ENCODE measurements around the gene SNW1. TPM values are rescaled to one million over a fixed set of nuclear protein-coding genes. Genes with fewer than 3 reads are reported as not detected.

SNW1 gene
- total and polyA plus RNA-seq, 7 experiments from 2014 or later: 59.6 to 108 (median 89.1) TPM

DNA sequence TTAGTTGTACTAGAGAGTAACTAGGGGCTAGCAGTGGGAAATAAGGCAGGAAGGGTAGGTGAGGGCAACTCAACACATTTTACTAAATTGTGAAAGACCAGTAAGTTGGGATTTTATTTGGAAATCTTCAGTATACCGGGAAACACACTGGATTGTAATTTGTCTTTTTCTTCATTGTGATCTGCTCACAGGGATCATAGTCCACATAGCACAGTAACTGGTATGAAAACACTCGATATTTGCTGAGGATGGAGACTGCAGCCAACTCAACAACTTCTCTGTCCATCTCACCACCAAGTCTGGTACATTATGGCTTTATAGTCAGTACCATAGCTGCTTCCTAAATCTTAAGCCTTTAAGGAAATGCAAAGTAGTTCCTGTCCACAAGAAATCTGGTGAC lies 50.6 kb downstream of the SNW1 start:
- H3K27me3 Mint-ChIP-seq: no peaks in the 10 kb centered on the region
- H3K27ac Mint-ChIP-seq: peak overlapping the region in 3 of 9 donors; percentile 23 to 80 (median 63)
- no peaks in the 10 kb centered on the region for H3K9me3 ChIP-seq (ENCODE audit: control insufficient read depth in 2 of 3, low read length in 3 of 3)
- POLR2A ChIA-PET: interaction anchor here (0.5 kb wide), 1 partner anchor 8 kb away, joined by 3 read pairs; no protein-coding TSS in a partner anchor
- peaks cover 26 to 64% (median 45%) of the 10 kb centered on the region in 7 donors for H3K4me1 Mint-ChIP-seq
- H3K27ac ChIP-seq (ENCODE audit: low read depth, low read length): peak overlapping the region; percentile 1
- H3K36me3 ChIP-seq (ENCODE audit: control insufficient read depth in 2 of 3, insufficient read depth in 3 of 3, low read length in 3 of 3): peaks cover 14 to 49% (median 19%) of the 10 kb centered on the region in 3 experiments
- H3K36me3 Mint-ChIP-seq: peaks cover 11 to 28% (median 15%) of the 10 kb centered on the region in 5 donors
- CTCF ChIA-PET: no interaction called here
- H3K27me3 ChIP-seq (ENCODE audit: control insufficient read depth in 2 of 2, insufficient read depth in 2 of 2, low read length in 2 of 2): no peaks in the 10 kb centered on the region
- no peak overlapping the region for H3K4me3 ChIP-seq (ENCODE audit: low read length)
- no peak for ATAC-seq
- DNase-seq: no peak
- intact Hi-C loops (cut with micrococcal nuclease): no loop called here
- peak overlapping the region in 8 of 10 donors; percentile 1 to 91 (median 20) for H3K4me3 Mint-ChIP-seq
- H3K9me3 Mint-ChIP-seq: no peaks in the 10 kb centered on the region
- H3K4me1 ChIP-seq (ENCODE audit: control insufficient read depth in 2 of 2, insufficient read depth in 2 of 2, low read length in 2 of 2): peaks cover 22 to 24% of the 10 kb centered on the region in 2 donors

DNA sequence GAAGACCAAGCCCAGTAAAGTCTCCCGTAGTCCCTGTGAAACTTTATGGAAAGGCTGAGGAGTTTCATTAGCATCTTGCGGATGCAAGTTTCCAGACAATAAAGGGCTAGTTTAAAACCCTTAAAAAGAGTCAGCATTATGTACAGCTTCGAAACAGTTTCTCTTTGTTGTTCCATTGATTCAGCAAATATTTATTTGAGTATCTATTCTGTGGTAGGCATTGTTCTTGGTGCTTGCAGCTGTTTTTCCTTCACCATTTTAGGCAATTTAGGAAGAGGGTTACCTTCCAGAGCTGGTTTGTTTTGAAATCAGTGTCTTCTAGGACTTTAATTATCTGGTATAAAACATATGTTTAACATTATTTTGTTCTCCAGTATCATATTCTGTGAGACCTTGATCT lies 51.5 kb downstream of the SNW1 start:
- Histone ChIP-seq H3K27ac (ENCODE audit: low read depth, low read length) (peak overlapping the region; percentile 24), H3K4me3 (ENCODE audit: low read length) (peak overlapping the region; percentile 88), H3K27me3 (ENCODE audit: control insufficient read depth in 2 of 2, insufficient read depth in 2 of 2, low read length in 2 of 2) (no peaks in the 10 kb centered on the region), H3K4me1 (ENCODE audit: control insufficient read depth in 2 of 2, insufficient read depth in 2 of 2, low read length in 2 of 2) (peaks cover 22 to 24% of the 10 kb centered on the region in 2 donors), H3K9me3 (ENCODE audit: control insufficient read depth in 2 of 3, low read length in 3 of 3) (no peaks in the 10 kb centered on the region), H3K36me3 (ENCODE audit: control insufficient read depth in 2 of 3, insufficient read depth in 3 of 3, low read length in 3 of 3) (peaks cover 8 to 42% (median 12%) of the 10 kb centered on the region in 3 experiments)
- peak overlapping the region; percentile 86 to 98 (median 94) for H3K4me3 Mint-ChIP-seq
- ChIA-PET POLR2A (interaction anchor here (0.5 kb wide), 1 partner anchor 89 kb away, joined by 3 read pairs; no protein-coding TSS in a partner anchor), CTCF (no interaction called here)
- DNase-seq (no peak), ATAC-seq (no peak)
- no peaks in the 10 kb centered on the region for H3K9me3 Mint-ChIP-seq
- H3K4me1 Mint-ChIP-seq: peaks cover 26 to 61% (median 44%) of the 10 kb centered on the region in 7 donors
- intact Hi-C loops (cut with micrococcal nuclease): loop anchor here (2.0 to 10.0 kb wide), 6 partner anchors 117 to 1557 kb away; partner anchors contain the start of genes ANGEL1 (in 1 of the 2) and GPATCH2L (in 1 of the 2)
- no peaks in the 10 kb centered on the region for H3K27me3 Mint-ChIP-seq
- H3K27ac Mint-ChIP-seq: peak overlapping the region in 8 of 9 donors; percentile 13 to 95 (median 78)
- peaks cover 6 to 20% (median 10%) of the 10 kb centered on the region in 5 donors for H3K36me3 Mint-ChIP-seq

DNA sequence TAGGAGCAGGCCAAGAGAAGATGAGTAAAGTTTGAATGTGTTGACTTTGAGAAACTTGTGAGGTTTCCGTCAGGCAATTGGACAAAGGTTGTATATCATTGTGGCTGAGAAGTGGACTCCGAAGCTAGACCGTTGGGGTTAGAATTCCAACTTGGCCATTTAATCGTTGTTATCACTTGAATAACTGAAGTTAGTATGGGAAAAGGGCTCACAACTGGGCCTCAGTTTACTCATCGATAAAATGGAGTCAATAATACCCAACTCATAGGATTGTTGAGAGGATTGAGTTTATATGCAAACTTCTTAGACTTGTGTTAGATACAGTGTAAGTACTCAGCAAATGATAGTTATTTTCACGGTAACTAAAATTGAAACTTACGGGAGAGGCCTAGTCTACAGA lies 52.2 kb downstream of the SNW1 start:
- Histone ChIP-seq H3K27me3 (ENCODE audit: control insufficient read depth in 2 of 2, insufficient read depth in 2 of 2, low read length in 2 of 2) (no peaks in the 10 kb centered on the region), H3K4me3 (ENCODE audit: low read length) (peak overlapping the region; percentile 88), H3K4me1 (ENCODE audit: control insufficient read depth in 2 of 2, insufficient read depth in 2 of 2, low read length in 2 of 2) (peaks cover 22 to 24% of the 10 kb centered on the region in 2 donors), H3K36me3 (ENCODE audit: control insufficient read depth in 2 of 3, insufficient read depth in 3 of 3, low read length in 3 of 3) (peaks cover 3 to 44% (median 17%) of the 10 kb centered on the region in 3 experiments), H3K27ac (ENCODE audit: low read depth, low read length) (peak overlapping the region; percentile 79), H3K9me3 (ENCODE audit: control insufficient read depth in 2 of 3, low read length in 3 of 3) (no peaks in the 10 kb centered on the region)
- Mint-ChIP-seq H3K27me3 (no peaks in the 10 kb centered on the region), H3K27ac (peak overlapping the region; percentile 91 to 99 (median 94)), H3K9me3 (no peaks in the 10 kb centered on the region), H3K36me3 (peaks cover 6 to 24% (median 16%) of the 10 kb centered on the region in 5 donors), H3K4me1 (peaks cover 26 to 64% (median 44%) of the 10 kb centered on the region in 7 donors), H3K4me3 (peak overlapping the region; percentile 86 to 98 (median 94))
- intact Hi-C loops (cut with micrococcal nuclease): loop anchor here (1.0 to 10.0 kb wide), 14 partner anchors 53 to 1556 kb away; partner anchors contain the start of genes ADCK1 (in 2 of the 2), SAMD15 (in 2 of the 2), SNW1 (in 2 of the 2) and SPTLC2 (in 2 of the 2)
- ATAC-seq (no peak), DNase-seq (no peak)
- POLR2A ChIA-PET: interaction anchor here (0.5 to 1.2 kb wide), 12 partner anchors 8 to 161 kb away, joined by 3 to 8 read pairs (median 3); partner anchors contain the start of gene SNW1
- CTCF ChIA-PET: no interaction called here

DNA sequence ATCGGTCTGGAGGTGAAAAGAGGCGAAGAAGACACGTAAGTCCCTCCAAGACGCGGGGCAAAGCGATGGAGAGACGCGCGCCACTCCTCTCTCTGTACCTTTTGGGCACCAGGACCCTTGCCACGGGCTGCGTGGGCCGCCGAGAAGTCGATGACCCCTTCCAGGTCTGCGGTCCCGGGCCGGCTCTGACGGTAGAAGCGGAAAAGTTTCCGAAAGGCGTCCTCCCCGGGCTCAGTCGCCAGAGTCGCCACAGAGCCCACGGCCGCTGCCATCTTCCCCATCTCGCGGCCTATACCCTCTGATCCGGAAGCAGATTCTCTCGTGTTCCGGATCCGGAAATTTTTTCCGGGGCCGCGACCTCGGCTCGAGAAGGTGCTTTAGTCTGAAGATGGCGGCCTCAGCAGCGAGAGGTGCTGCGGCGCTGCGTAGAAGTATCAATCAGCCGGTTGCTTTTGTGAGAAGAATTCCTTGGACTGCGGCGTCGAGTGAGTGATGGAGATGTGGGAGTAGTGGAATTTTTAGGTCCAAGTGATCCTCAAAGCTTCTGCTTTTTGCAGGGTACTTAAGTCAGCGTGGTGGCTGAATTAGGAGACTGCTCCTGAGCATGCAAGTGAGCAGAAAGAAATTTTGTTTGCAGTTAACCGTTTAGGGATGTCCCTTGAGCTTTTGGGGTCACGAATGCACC lies 53.1 kb downstream of the SNW1 start, which contains the start of the genes ALKBH1 and SLIRP:
ALKBH1 (minus strand) TSS at position 300 of the 685 bp plus-strand sequence; CDS start at position 281, 19 bp downstream.
SLIRP (plus strand) TSS at position 380 of the 685 bp plus-strand sequence; CDS start at position 389, 9 bp downstream.
- no peaks in the 10 kb centered on the region for H3K27me3 Mint-ChIP-seq
- no peaks in the 10 kb centered on the region for H3K9me3 ChIP-seq (ENCODE audit: control insufficient read depth in 2 of 3, low read length in 3 of 3)
- H3K9me3 Mint-ChIP-seq: no peaks in the 10 kb centered on the region
- peaks cover 3 to 46% (median 17%) of the 10 kb centered on the region in 3 experiments for H3K36me3 ChIP-seq (ENCODE audit: control insufficient read depth in 2 of 3, insufficient read depth in 3 of 3, low read length in 3 of 3)
- peaks cover 22 to 24% of the 10 kb centered on the region in 2 donors for H3K4me1 ChIP-seq (ENCODE audit: control insufficient read depth in 2 of 2, insufficient read depth in 2 of 2, low read length in 2 of 2)
- ChIA-PET POLR2A (interaction anchor here (0.7 to 1.6 kb wide), 11 partner anchors 8 to 331 kb away, joined by 3 to 8 read pairs (median 3); partner anchors contain the start of genes SAMD15, SNW1 and TMED8), CTCF (no interaction called here)
- peak within 1 kb of the TSS; percentile 88 for H3K4me3 ChIP-seq (ENCODE audit: low read length)
- intact Hi-C loops (cut with micrococcal nuclease): loop anchor here (1.0 to 10.0 kb wide), 14 partner anchors 53 to 1556 kb away; partner anchors contain the start of genes ADCK1 (in 2 of the 2), SAMD15 (in 2 of the 2), SNW1 (in 2 of the 2) and SPTLC2 (in 2 of the 2)
- peaks cover 26 to 58% (median 44%) of the 10 kb centered on the region in 7 donors for H3K4me1 Mint-ChIP-seq
- H3K27ac ChIP-seq (ENCODE audit: low read depth, low read length): peak within 1 kb of the TSS; percentile 79
- ATAC-seq (peak; percentile 98), DNase-seq (peak; percentile 73 to 91 (median 87))
- no peaks in the 10 kb centered on the region for H3K27me3 ChIP-seq (ENCODE audit: control insufficient read depth in 2 of 2, insufficient read depth in 2 of 2, low read length in 2 of 2)
- peak within 1 kb of the TSS; percentile 86 to 98 (median 94) for H3K4me3 Mint-ChIP-seq
- H3K36me3 Mint-ChIP-seq: peaks cover 3 to 24% (median 16%) of the 10 kb centered on the region in 5 donors
- H3K27ac Mint-ChIP-seq: peak within 1 kb of the TSS; percentile 91 to 99 (median 94)

DNA sequence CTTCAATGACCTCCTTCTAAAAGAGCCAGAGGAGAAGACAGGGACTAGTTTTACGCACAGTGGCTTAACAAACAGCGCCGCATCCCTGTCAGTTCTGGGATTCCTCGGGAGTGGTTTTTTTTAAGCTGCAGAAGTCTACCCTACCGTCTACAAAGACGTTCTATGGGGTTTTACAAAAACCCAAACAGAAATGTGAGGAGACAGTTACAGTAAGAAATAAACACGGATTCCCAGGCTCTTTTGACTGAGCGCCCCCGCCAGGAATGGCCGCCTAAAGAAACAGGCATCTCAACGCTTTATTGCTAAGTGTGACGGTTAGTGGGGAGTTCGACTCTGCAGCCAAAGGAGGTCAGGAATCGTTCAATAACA lies 53.6 kb downstream of the SNW1 start:
- peak; percentile 34 for ATAC-seq
- Mint-ChIP-seq H3K27ac (peak overlapping the region; percentile 91 to 99 (median 94)), H3K4me3 (peak overlapping the region; percentile 86 to 98 (median 94)), H3K27me3 (no peaks in the 10 kb centered on the region), H3K4me1 (peaks cover 26 to 55% (median 44%) of the 10 kb centered on the region in 7 donors), H3K36me3 (peaks cover 0 to 24% (median 16%) of the 10 kb centered on the region in 5 donors), H3K9me3 (no peaks in the 10 kb centered on the region)
- H3K9me3 ChIP-seq (ENCODE audit: control insufficient read depth in 2 of 3, low read length in 3 of 3): no peaks in the 10 kb centered on the region
- intact Hi-C loops (cut with micrococcal nuclease): loop anchor here (5.0 to 10.0 kb wide), 4 partner anchors 140 to 1555 kb away; partner anchors contain the start of gene GPATCH2L (in 1 of the 2)
- peaks cover 3 to 47% (median 17%) of the 10 kb centered on the region in 3 experiments for H3K36me3 ChIP-seq (ENCODE audit: control insufficient read depth in 2 of 3, insufficient read depth in 3 of 3, low read length in 3 of 3)
- ChIA-PET POLR2A (interaction anchor here (1.3 to 1.6 kb wide), 2 partner anchors 249 to 330 kb away, joined by 3 to 7 read pairs; partner anchors contain the start of genes AHSA1, SAMD15 and TMED8), CTCF (interaction anchor here (1.5 kb wide), 1 partner anchor 13 kb away, joined by 3 read pairs; no protein-coding TSS in a partner anchor)
- no peaks in the 10 kb centered on the region for H3K27me3 ChIP-seq (ENCODE audit: control insufficient read depth in 2 of 2, insufficient read depth in 2 of 2, low read length in 2 of 2)
- peak overlapping the region; percentile 79 for H3K27ac ChIP-seq (ENCODE audit: low read depth, low read length)
- peak overlapping the region; percentile 88 for H3K4me3 ChIP-seq (ENCODE audit: low read length)
- H3K4me1 ChIP-seq (ENCODE audit: control insufficient read depth in 2 of 2, insufficient read depth in 2 of 2, low read length in 2 of 2): peaks cover 22 to 24% of the 10 kb centered on the region in 2 donors
- peak in 1 of 9 donors; percentile 16 for DNase-seq

DNA sequence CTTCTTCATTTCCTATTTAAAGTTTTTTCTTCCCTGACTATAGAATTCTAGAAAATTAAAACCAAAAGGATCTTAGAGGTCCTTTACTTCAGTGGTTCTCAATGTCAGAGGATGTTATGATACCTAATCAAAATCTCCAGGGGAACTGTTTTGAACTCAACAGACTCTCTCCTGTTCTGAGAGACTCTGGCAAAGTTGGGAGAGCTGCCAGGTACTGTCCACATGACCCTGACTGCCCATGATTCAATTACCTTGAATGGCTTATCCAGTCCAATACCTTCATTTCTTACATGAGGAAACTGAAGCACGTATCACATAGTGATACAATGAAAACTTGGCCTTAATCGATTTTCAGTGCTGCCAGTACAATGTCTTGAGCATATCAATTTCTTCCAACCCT lies 69.7 kb downstream of the SNW1 start:
- ChIA-PET POLR2A (interaction anchor here (0.6 kb wide), 1 partner anchor 111 kb away, joined by 3 read pairs; no protein-coding TSS in a partner anchor), CTCF (no interaction called here)
- no peaks in the 10 kb centered on the region for H3K9me3 Mint-ChIP-seq
- intact Hi-C loops (cut with micrococcal nuclease): no loop called here
- ATAC-seq (no peak), DNase-seq (no peak)
- no peak overlapping the region for H3K27ac Mint-ChIP-seq
- H3K36me3 Mint-ChIP-seq: peaks cover 16 to 65% (median 41%) of the 10 kb centered on the region in 5 donors
- Histone ChIP-seq H3K4me3 (ENCODE audit: low read length) (no peak overlapping the region), H3K4me1 (ENCODE audit: control insufficient read depth in 2 of 2, insufficient read depth in 2 of 2, low read length in 2 of 2) (no peaks in the 10 kb centered on the region), H3K36me3 (ENCODE audit: control insufficient read depth in 2 of 3, insufficient read depth in 3 of 3, low read length in 3 of 3) (peaks cover 0 to 66% (median 11%) of the 10 kb centered on the region in 3 experiments), H3K27ac (ENCODE audit: low read depth, low read length) (no peak overlapping the region), H3K9me3 (ENCODE audit: control insufficient read depth in 2 of 3, low read length in 3 of 3) (no peaks in the 10 kb centered on the region), H3K27me3 (ENCODE audit: control insufficient read depth in 2 of 2, insufficient read depth in 2 of 2, low read length in 2 of 2) (no peaks in the 10 kb centered on the region)
- no peaks in the 10 kb centered on the region for H3K27me3 Mint-ChIP-seq
- H3K4me1 Mint-ChIP-seq: peaks cover 0 to 8% (median 0%) of the 10 kb centered on the region in 7 donors
- no peak overlapping the region for H3K4me3 Mint-ChIP-seq
